Stimulated activated CD4-positive, alpha-beta T cell treated with anti-CD3 and anti-CD28 coated beads, Interleukin-4, amount 100 ng/mL, for 48 hours (primary cell): Measurements from ENCODE around the gene SRC.

Source experiments
- DNase-seq, 2 donors: peaks; one replicate each; pipeline ENCODE4 v3.0.0-alpha.2; 2020; ENCODE audit warnings: low read depth in 2 of 2

SRC gene

GRCh38 chr20:37315021-37315451, 30.9 kb upstream of the SRC start:
- DNase-seq, result no peak

GRCh38 chr20:37315452-37316110, 30.4 kb upstream of the SRC start:
- DNase-seq, result no peak

- DNase-seq, result no peak
These were observed 29.7 kb upstream of the SRC start for GRCh38 chr20:37316116-37316774.

- DNase-seq, result no peak
These were observed 29.2 kb upstream of the SRC start for GRCh38 chr20:37316775-37317170.

GRCh38 chr20:37317316-37317715, 28.6 kb upstream of the SRC start:
- no peak for DNase-seq

- DNase-seq, result no peak
These were observed 27.8 kb upstream of the SRC start for GRCh38 chr20:37317994-37318640.

GRCh38 chr20:37319151-37319671, 26.7 kb upstream of the SRC start:
- no peak for DNase-seq

GRCh38 chr20:37323985-37324384, 22.0 kb upstream of the SRC start:
- no peak for DNase-seq

GRCh38 chr20:37325206-37325605, 20.7 kb upstream of the SRC start:
- DNase-seq, result no peak

GRCh38 chr20:37326666-37327065, 19.3 kb upstream of the SRC start:
- DNase-seq, result no peak

GRCh38 chr20:37327748-37328147, 18.2 kb upstream of the SRC start:
- DNase-seq, result no peak

- DNase-seq, result no peak
These were observed 17.6 kb upstream of the SRC start for GRCh38 chr20:37328149-37328945.

- DNase-seq, result no peak
These were observed 16.3 kb upstream of the SRC start for GRCh38 chr20:37329481-37330165.

- no peak for DNase-seq
These were observed 15.6 kb upstream of the SRC start for GRCh38 chr20:37330316-37330715.

GRCh38 chr20:37331060-37331857, 14.7 kb upstream of the SRC start:
- no peak for DNase-seq

GRCh38 chr20:37333130-37333847, 12.7 kb upstream of the SRC start:
- no peak for DNase-seq

- DNase-seq, result no peak
These were observed 12.1 kb upstream of the SRC start for GRCh38 chr20:37333848-37334318.

- DNase-seq, result no peak
These were observed 11.5 kb upstream of the SRC start for GRCh38 chr20:37334450-37334849.

GRCh38 chr20:37335642-37336368, 10.1 kb upstream of the SRC start:
- no peak for DNase-seq
